Peyer's patch (tissue), 4 donors: ENCODE data around the gene CAMKV.
"Not testable (repeated sequence)": the region's sequence is repeated elsewhere in the genome, so short reads cannot be mapped to it uniquely, and the experiment has no call there.

Experiments
- POLR2A ChIP-seq, 2 donors: fragments of 450-650 bp; IDR thresholded peaks; one replicate each; pipeline ENCODE4 v1.5.1; 2017; ENCODE audit warnings: antibody characterized with exemption in 2 of 2, mild to moderate bottlenecking in 2 of 2, moderate library complexity in 2 of 2
- TF ChIP-seq, protein P1 (sequence below), 6 experiments: fragments of 450-650 bp in 4 of 6; fragments of 200-600 bp in 2 of 6; sonication (generic) in 1 of 6; IDR thresholded peaks; one replicate each; pipeline ENCODE4 v1.5.1; 2017 to 2019; ENCODE audit warnings: antibody characterized with exemption in 6 of 6, mild to moderate bottlenecking in 3 of 6, moderate library complexity in 1 of 6

DNA sequence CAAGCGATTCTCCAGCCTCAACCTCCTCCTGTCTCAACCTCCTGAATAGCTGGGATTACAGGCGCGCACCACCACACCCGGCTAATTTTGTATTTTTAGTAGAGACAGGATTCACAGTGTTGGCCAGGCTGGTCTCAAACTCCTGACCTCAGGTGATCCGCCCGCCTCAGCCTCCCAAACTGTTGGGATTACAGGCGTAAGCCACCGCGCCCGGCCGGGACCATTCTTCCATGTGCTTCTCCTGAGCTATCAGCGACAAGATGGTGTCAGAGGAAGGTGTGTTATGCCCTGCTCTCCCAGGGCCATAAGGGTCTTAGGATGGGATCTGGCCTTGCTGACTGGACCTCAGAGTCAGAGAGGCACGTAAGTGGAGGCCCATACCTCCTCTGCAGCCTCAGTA lies 34.7 kb upstream of the CAMKV start:
- TF ChIP-seq, protein P1, sequence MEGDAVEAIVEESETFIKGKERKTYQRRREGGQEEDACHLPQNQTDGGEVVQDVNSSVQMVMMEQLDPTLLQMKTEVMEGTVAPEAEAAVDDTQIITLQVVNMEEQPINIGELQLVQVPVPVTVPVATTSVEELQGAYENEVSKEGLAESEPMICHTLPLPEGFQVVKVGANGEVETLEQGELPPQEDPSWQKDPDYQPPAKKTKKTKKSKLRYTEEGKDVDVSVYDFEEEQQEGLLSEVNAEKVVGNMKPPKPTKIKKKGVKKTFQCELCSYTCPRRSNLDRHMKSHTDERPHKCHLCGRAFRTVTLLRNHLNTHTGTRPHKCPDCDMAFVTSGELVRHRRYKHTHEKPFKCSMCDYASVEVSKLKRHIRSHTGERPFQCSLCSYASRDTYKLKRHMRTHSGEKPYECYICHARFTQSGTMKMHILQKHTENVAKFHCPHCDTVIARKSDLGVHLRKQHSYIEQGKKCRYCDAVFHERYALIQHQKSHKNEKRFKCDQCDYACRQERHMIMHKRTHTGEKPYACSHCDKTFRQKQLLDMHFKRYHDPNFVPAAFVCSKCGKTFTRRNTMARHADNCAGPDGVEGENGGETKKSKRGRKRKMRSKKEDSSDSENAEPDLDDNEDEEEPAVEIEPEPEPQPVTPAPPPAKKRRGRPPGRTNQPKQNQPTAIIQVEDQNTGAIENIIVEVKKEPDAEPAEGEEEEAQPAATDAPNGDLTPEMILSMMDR (IDR thresholded peaks at IDR 0.05), result not testable (repeated sequence)
- not testable (repeated sequence) for TF ChIP-seq POLR2A (IDR thresholded peaks at IDR 0.05)
